ENCODE measurements around the gene SH3PXD2A.

GRCh38 chr10:103855852-103856796 is 748 bp upstream of the SH3PXD2A start:
- TF ChIP-seq CTCF (IDR thresholded peaks at IDR 0.05 in 8 of 11, conservative IDR thresholded peaks at IDR 0.05 in 3 of 11) (no peak), POLR2A (IDR thresholded peaks at IDR 0.05) (no peak)
